HG03565 (cell line): ENCODE results near the gene INPP5B.
"Not testable (repeated sequence)": the region's sequence is repeated elsewhere in the genome, so short reads cannot be mapped to it uniquely, and the experiment has no call there.

Source experiments
- ATAC-seq: cut with Tn5 transposase; IDR thresholded peaks from one replicate; pipeline ENCODE4 v1.9.1; 2021; ENCODE audit warnings: mild to moderate bottlenecking, moderate library complexity; ENCODE audit not compliant: unreplicated experiment

The INPP5B gene

GRCh38 chr1:37948841-37949240, 2.0 kb upstream of the INPP5B start:
- no peak for ATAC-seq

GRCh38 chr1:37948166-37948565, 1.3 kb upstream of the INPP5B start:
- no peak for ATAC-seq

GRCh38 chr1:37947364-37947763, 511 bp upstream of the INPP5B start:
- no peak for ATAC-seq

GRCh38 chr1:37945743-37946702, 830 bp downstream of the INPP5B start:
- ATAC-seq, result no peak

- ATAC-seq, result no peak
Observed at GRCh38 chr1:37945251-37945650, 1.6 kb downstream of the INPP5B start.

GRCh38 chr1:37944816-37945215, 2.0 kb downstream of the INPP5B start:
- ATAC-seq, result no peak

- no peak for ATAC-seq
Observed at GRCh38 chr1:37944086-37944763, 2.6 kb downstream of the INPP5B start.

- ATAC-seq, result no peak
Observed at GRCh38 chr1:37940299-37940947, 6.4 kb downstream of the INPP5B start.

- not testable (repeated sequence) for ATAC-seq
Observed at GRCh38 chr1:37936760-37937159, 10.1 kb downstream of the INPP5B start.

- no peak for ATAC-seq
Observed at GRCh38 chr1:37932759-37933158, 14.1 kb downstream of the INPP5B start.

- ATAC-seq, result peak; percentile 82
Observed at GRCh38 chr1:37931361-37932158, 15.3 kb downstream of the INPP5B start.

- no peak for ATAC-seq
Observed at GRCh38 chr1:37931102-37931360, 15.8 kb downstream of the INPP5B start.

GRCh38 chr1:37930246-37931101, 16.4 kb downstream of the INPP5B start:
- no peak for ATAC-seq

- no peak for ATAC-seq
Observed at GRCh38 chr1:37926038-37926924, 20.6 kb downstream of the INPP5B start.

- no peak for ATAC-seq
Observed at GRCh38 chr1:37925316-37925715, 21.5 kb downstream of the INPP5B start.

- ATAC-seq, result no peak
Observed at GRCh38 chr1:37923551-37923889, 23.3 kb downstream of the INPP5B start.

- ATAC-seq, result peak; percentile 47
Observed at GRCh38 chr1:37922767-37923550, 23.9 kb downstream of the INPP5B start.

- no peak for ATAC-seq
Observed at GRCh38 chr1:37919277-37919676, 27.6 kb downstream of the INPP5B start.
